Loucy (cell line): ENCODE measurements around the gene DNAJC11.

Experiments used
- CTCF ChIP-seq: fragments of 200-600 bp; sonication (generic); conservative IDR thresholded peaks from 2 replicates; pipeline ENCODE4 v1.5.1; 2014; ENCODE audit warnings: mild to moderate bottlenecking, antibody characterized with exemption, low read length
- EZH2phosphoT487 ChIP-seq: fragments of 200-600 bp; IDR thresholded peaks from 2 replicates; pipeline ENCODE4 v1.6.1; 2018; ENCODE audit warnings: antibody characterized with exemption, mild to moderate bottlenecking, moderate library complexity, borderline replicate concordance

GRCh38 chr1:6750490-6750889 is 48.9 kb upstream of the DNAJC11 start:
- TF ChIP-seq CTCF (no peak), EZH2phosphoT487 (no peak)
